ENCODE results near the gene CARM1.

- TF ChIP-seq POLR2A (IDR thresholded peaks at IDR 0.05), result no peak
- no peak for TF ChIP-seq CTCF (IDR thresholded peaks at IDR 0.05)
Measured at GRCh38 chr19:10907925-10908324, 36.6 kb downstream of the CARM1 start.

Data from right lobe of liver (tissue), 4 donors.